Embryonic facial prominence (tissue), 1 donor: Measurements from ENCODE around the gene ERCC6.

Source experiments
- DNase-seq: peaks from one replicate; pipeline ENCODE4 v3.0.0-alpha.2; 2016; ENCODE audit errors: extremely low spot score

Gene ERCC6

GRCh38 chr10:49538381-49539319 is at the start of gene ERCC6:
TSS of gene ERCC6 (minus strand) at chr10:49539121.
- DNase-seq = peak; percentile 89

GRCh38 chr10:49587981-49588380 is 49.1 kb upstream of the ERCC6 start:
- no peak for DNase-seq

- DNase-seq = no peak
Observed at GRCh38 chr10:49585387-49585786, 46.5 kb upstream of the ERCC6 start.

GRCh38 chr10:49579621-49580020 is 40.7 kb upstream of the ERCC6 start:
- no peak for DNase-seq

GRCh38 chr10:49578392-49578791 is 39.5 kb upstream of the ERCC6 start:
- no peak for DNase-seq

- no peak for DNase-seq
Observed at GRCh38 chr10:49577182-49577925, 38.4 kb upstream of the ERCC6 start.

GRCh38 chr10:49575489-49576072 is 36.7 kb upstream of the ERCC6 start:
- no peak for DNase-seq

GRCh38 chr10:49572594-49573114 is 33.7 kb upstream of the ERCC6 start:
- no peak for DNase-seq

- no peak for DNase-seq
Observed at GRCh38 chr10:49571388-49571787, 32.5 kb upstream of the ERCC6 start.

GRCh38 chr10:49569031-49569631 is 30.2 kb upstream of the ERCC6 start:
- DNase-seq = no peak

GRCh38 chr10:49568235-49568634 is 29.3 kb upstream of the ERCC6 start:
- DNase-seq = no peak

GRCh38 chr10:49567810-49568209 is 28.9 kb upstream of the ERCC6 start:
- no peak for DNase-seq

GRCh38 chr10:49564461-49565009 is 25.6 kb upstream of the ERCC6 start:
- DNase-seq = no peak

- no peak for DNase-seq
Observed at GRCh38 chr10:49562893-49563292, 24.0 kb upstream of the ERCC6 start.

GRCh38 chr10:49560526-49560925 is 21.6 kb upstream of the ERCC6 start:
- no peak for DNase-seq

GRCh38 chr10:49559476-49559875 is 20.6 kb upstream of the ERCC6 start:
- DNase-seq = no peak

GRCh38 chr10:49558190-49558589 is 19.3 kb upstream of the ERCC6 start:
- no peak for DNase-seq

GRCh38 chr10:49557681-49558080 is 18.8 kb upstream of the ERCC6 start:
- no peak for DNase-seq

- no peak for DNase-seq
Observed at GRCh38 chr10:49556723-49557122, 17.8 kb upstream of the ERCC6 start.

GRCh38 chr10:49552277-49552676 is 13.4 kb upstream of the ERCC6 start:
- DNase-seq = no peak

- DNase-seq = no peak
Observed at GRCh38 chr10:49550563-49550962, 11.6 kb upstream of the ERCC6 start.
